GM12873 (cell line): ENCODE results near the gene HEG1.

Experiments used
- CTCF ChIP-seq: IDR thresholded peaks from 2 replicates; pipeline ENCODE4 v1.5.1; 2012; ENCODE audit warnings: low read depth, mild to moderate bottlenecking, moderate library complexity, low read length, control low read depth; ENCODE audit not compliant: insufficient read depth; ENCODE audit errors: missing control alignments

Gene HEG1

GRCh38 chr3:124976383-124976782 lies 79.4 kb downstream of the HEG1 start:
- TF ChIP-seq CTCF: no peak

- TF ChIP-seq CTCF: no peak
Observed at GRCh38 chr3:124974691-124975090, 81.1 kb downstream of the HEG1 start.

- no peak for TF ChIP-seq CTCF
Observed at GRCh38 chr3:124973290-124973689, 82.5 kb downstream of the HEG1 start.

- no peak for TF ChIP-seq CTCF
Observed at GRCh38 chr3:124972457-124972856, 83.3 kb downstream of the HEG1 start.

GRCh38 chr3:124969963-124970722 lies 85.7 kb downstream of the HEG1 start:
- no peak for TF ChIP-seq CTCF

GRCh38 chr3:124969190-124969589 lies 86.6 kb downstream of the HEG1 start:
- TF ChIP-seq CTCF: no peak

GRCh38 chr3:124967964-124968363 lies 87.8 kb downstream of the HEG1 start:
- TF ChIP-seq CTCF: no peak
